Ishikawa (cell line): Measurements from ENCODE around the gene RNF121.

Source experiments
- EP300 ChIP-seq: IDR thresholded peaks from 2 replicates; pipeline ENCODE4 v1.6.1; 2012; ENCODE audit warnings: borderline replicate concordance
- MAX ChIP-seq: IDR thresholded peaks from 2 replicates; pipeline ENCODE4 v1.6.1; 2012
- YY1 ChIP-seq: IDR thresholded peaks from 2 replicates; pipeline ENCODE4 v1.6.1; 2012; ENCODE audit warnings: low read depth

- TF ChIP-seq YY1 (no peak), EP300 (no peak), MAX (no peak)
Measured at GRCh38 chr11:72023335-72023734, 94.5 kb downstream of the RNF121 start.
